ENCODE data around the gene GCSH. TPM values are rescaled to one million over a fixed set of nuclear protein-coding genes. Genes with fewer than 3 reads are reported as not detected.

GCSH gene
- total RNA-seq, 1 donor: 7.0 TPM

GRCh38 chr16:81106826-81107503 is 10.8 kb upstream of the GCSH start:
- DNase-seq (ENCODE audit: low read depth in 2 of 3, low spot score in 2 of 3): no peak

- no peak for DNase-seq (ENCODE audit: low read depth in 2 of 3, low spot score in 2 of 3)
Measured at GRCh38 chr16:81105946-81106345, 9.8 kb upstream of the GCSH start.

GRCh38 chr16:81101702-81102101 is 5.5 kb upstream of the GCSH start:
- DNase-seq (ENCODE audit: low read depth in 2 of 3, low spot score in 2 of 3): no peak

- DNase-seq (ENCODE audit: low read depth in 2 of 3, low spot score in 2 of 3): no peak
Measured at GRCh38 chr16:81099958-81100357, 3.8 kb upstream of the GCSH start.

GRCh38 chr16:81097230-81097629 is 1.0 kb upstream of the GCSH start:
- DNase-seq (ENCODE audit: low read depth in 2 of 3, low spot score in 2 of 3): no peak

GRCh38 chr16:81096715-81097208 is 567 bp upstream of the GCSH start:
- no peak for DNase-seq (ENCODE audit: low read depth in 2 of 3, low spot score in 2 of 3)

GRCh38 chr16:81095653-81095952 is 592 bp downstream of the GCSH start:
- no peak for DNase-seq (ENCODE audit: low read depth in 2 of 3, low spot score in 2 of 3)

GRCh38 chr16:81094771-81095251 is 1.4 kb downstream of the GCSH start:
- DNase-seq (ENCODE audit: low read depth in 2 of 3, low spot score in 2 of 3): no peak

GRCh38 chr16:81088836-81089235 is 7.4 kb downstream of the GCSH start:
- DNase-seq (ENCODE audit: low read depth in 2 of 3, low spot score in 2 of 3): no peak

GRCh38 chr16:81081014-81081413 is 15.2 kb downstream of the GCSH start:
- no peak for DNase-seq (ENCODE audit: low read depth in 2 of 3, low spot score in 2 of 3)

- DNase-seq (ENCODE audit: low read depth in 2 of 3, low spot score in 2 of 3): no peak
Measured at GRCh38 chr16:81080233-81080632, 16.0 kb downstream of the GCSH start.

GRCh38 chr16:81077076-81077940 is 18.9 kb downstream of the GCSH start, which contains the start of gene C16orf46:
Gene C16orf46, minus strand, starts transcription at chr16:81077238. Its CDS starts 13,283 bp downstream, at chr16:81063955.
- DNase-seq (ENCODE audit: low read depth in 2 of 3, low spot score in 2 of 3): peak in 2 of 3 donors; percentile 95 to 96

- DNase-seq (ENCODE audit: low read depth in 2 of 3, low spot score in 2 of 3): peak; percentile 90 to 95 (median 92)
Measured at GRCh38 chr16:81076566-81077075, 19.6 kb downstream of the GCSH start.

GRCh38 chr16:81073560-81074330 is 22.4 kb downstream of the GCSH start:
- no peak for DNase-seq (ENCODE audit: low read depth in 2 of 3, low spot score in 2 of 3)

GRCh38 chr16:81071805-81072204 is 24.4 kb downstream of the GCSH start:
- DNase-seq (ENCODE audit: low read depth in 2 of 3, low spot score in 2 of 3): no peak

- no peak for DNase-seq (ENCODE audit: low read depth in 2 of 3, low spot score in 2 of 3)
Measured at GRCh38 chr16:81070979-81071378, 25.2 kb downstream of the GCSH start.

GRCh38 chr16:81069063-81069462 is 27.1 kb downstream of the GCSH start:
- no peak for DNase-seq (ENCODE audit: low read depth in 2 of 3, low spot score in 2 of 3)

GRCh38 chr16:81067166-81067565 is 29.0 kb downstream of the GCSH start:
- DNase-seq (ENCODE audit: low read depth in 2 of 3, low spot score in 2 of 3): no peak

- no peak for DNase-seq (ENCODE audit: low read depth in 2 of 3, low spot score in 2 of 3)
Measured at GRCh38 chr16:81066681-81067080, 29.5 kb downstream of the GCSH start.

GRCh38 chr16:81061871-81062608 is 34.2 kb downstream of the GCSH start:
- no peak for DNase-seq (ENCODE audit: low read depth in 2 of 3, low spot score in 2 of 3)

Data from hematopoietic multipotent progenitor cell (in vitro differentiated cells).